Trophoblast cell (in vitro differentiated cells and primary cell): ENCODE measurements around the gene CYTH4.
A peak's percentile ranks its signal among the peaks of the same experiment; 100 is the strongest.

ENCODE experiments used
- DNase-seq, 2 donors: peaks; one replicate each; pipeline ENCODE4 v3.0.0-alpha.2; 2016
- H2AFZ ChIP-seq: 2 replicates; pipeline ENCODE4 v1.6.1; 2013; ENCODE audit warnings: low read length, moderate library complexity, mild to moderate bottlenecking; ENCODE audit not compliant: insufficient read depth, poor library complexity
- H2AK5ac ChIP-seq: 2 replicates; pipeline ENCODE4 v1.6.1; 2013; ENCODE audit warnings: mild to moderate bottlenecking, low read length
- H2BK120ac ChIP-seq: 2 replicates; pipeline ENCODE4 v1.6.1; 2013; ENCODE audit warnings: low read length, mild to moderate bottlenecking, moderate library complexity; ENCODE audit not compliant: insufficient read depth, poor library complexity
- H2BK12ac ChIP-seq: 2 replicates; pipeline ENCODE4 v1.6.1; 2013; ENCODE audit warnings: mild to moderate bottlenecking, low read length, moderate library complexity
- H2BK5ac ChIP-seq: 2 replicates; pipeline ENCODE4 v1.6.1; 2013; ENCODE audit warnings: low read length, low read depth, moderate library complexity, mild to moderate bottlenecking; ENCODE audit not compliant: poor library complexity
- H3K14ac ChIP-seq: 2 replicates; pipeline ENCODE4 v1.6.1; 2013; ENCODE audit warnings: mild to moderate bottlenecking, low read length
- H3K18ac ChIP-seq: 2 replicates; pipeline ENCODE4 v1.6.1; 2013; ENCODE audit warnings: mild to moderate bottlenecking, low read length
- H3K23ac ChIP-seq: 2 replicates; pipeline ENCODE4 v1.6.1; 2013; ENCODE audit warnings: low read length
- H3K27ac ChIP-seq: 2 replicates; pipeline ENCODE4 v1.5.1; 2013; ENCODE audit warnings: low read depth, mild to moderate bottlenecking, inconsistent platforms, low read length, moderate library complexity
- H3K27me3 ChIP-seq: 2 replicates; pipeline ENCODE4 v1.6.1; 2013; ENCODE audit warnings: inconsistent platforms, mild to moderate bottlenecking, low read length, moderate library complexity; ENCODE audit not compliant: insufficient read depth
- H3K36me3 ChIP-seq, 2 experiments: 1 replicate in 1 of 2; 2 replicates in 1 of 2; pipeline ENCODE4 v1.6.1; 2013; ENCODE audit warnings: low read length in 2 of 2, mild to moderate bottlenecking in 2 of 2, moderate library complexity in 1 of 2; ENCODE audit not compliant: insufficient read depth in 2 of 2, control insufficient read depth in 1 of 2
- H3K4ac ChIP-seq: 2 replicates; pipeline ENCODE4 v1.6.1; 2013; ENCODE audit warnings: low read depth, mild to moderate bottlenecking, low read length, moderate library complexity
- H3K4me1 ChIP-seq, 2 experiments: 1 replicate in 1 of 2; 2 replicates in 1 of 2; pipeline ENCODE4 v1.6.1; 2013; ENCODE audit warnings: low read length in 2 of 2, mild to moderate bottlenecking in 2 of 2, moderate library complexity in 1 of 2; ENCODE audit not compliant: insufficient read depth in 2 of 2, control insufficient read depth in 1 of 2
- H3K4me2 ChIP-seq: 2 replicates; pipeline ENCODE4 v1.6.1; 2013; ENCODE audit warnings: inconsistent platforms, mild to moderate bottlenecking, low read length, moderate library complexity
- H3K4me3 ChIP-seq: 2 replicates; pipeline ENCODE4 v1.5.1; 2013; ENCODE audit warnings: mild to moderate bottlenecking, low read depth, low read length, inconsistent platforms
- H3K79me1 ChIP-seq: one replicate; pipeline ENCODE4 v1.6.1; 2013; ENCODE audit warnings: low read length
- H3K79me2 ChIP-seq: 2 replicates; pipeline ENCODE4 v1.6.1; 2013; ENCODE audit warnings: low read length, mild to moderate bottlenecking; ENCODE audit not compliant: control insufficient read depth, insufficient read depth, poor library complexity
- H3K9ac ChIP-seq: 2 replicates; pipeline ENCODE4 v1.6.1; 2013; ENCODE audit warnings: mild to moderate bottlenecking, low read length
- H3K9me3 ChIP-seq: 2 replicates; pipeline ENCODE4 v1.6.1; 2013; ENCODE audit warnings: low read depth, mild to moderate bottlenecking, control low read depth, inconsistent platforms, low read length; ENCODE audit not compliant: insufficient read depth
- H4K12ac ChIP-seq: 2 replicates; pipeline ENCODE4 v1.6.1; 2013; ENCODE audit warnings: low read depth, mild to moderate bottlenecking, low read length, moderate library complexity
- H4K8ac ChIP-seq: 2 replicates; pipeline ENCODE4 v1.6.1; 2013; ENCODE audit warnings: low read depth, mild to moderate bottlenecking, low read length, moderate library complexity
- H4K91ac ChIP-seq: one replicate; pipeline ENCODE4 v1.6.1; 2013; ENCODE audit warnings: low read depth, mild to moderate bottlenecking, low read length, moderate library complexity
- WGBS: extraction: QIAGEN DNeasy Blood & Tissue Kit; methylation state at CpG from one replicate; pipeline ENCODE4 v1.1.7; 2013; ENCODE audit warnings: missing lambda C conversion rate; ENCODE audit not compliant: insufficient read length, insufficient coverage; ENCODE audit errors: extremely low coverage; 5-methylcytosine and 5-hydroxymethylcytosine counted together

CYTH4 gene

DNA sequence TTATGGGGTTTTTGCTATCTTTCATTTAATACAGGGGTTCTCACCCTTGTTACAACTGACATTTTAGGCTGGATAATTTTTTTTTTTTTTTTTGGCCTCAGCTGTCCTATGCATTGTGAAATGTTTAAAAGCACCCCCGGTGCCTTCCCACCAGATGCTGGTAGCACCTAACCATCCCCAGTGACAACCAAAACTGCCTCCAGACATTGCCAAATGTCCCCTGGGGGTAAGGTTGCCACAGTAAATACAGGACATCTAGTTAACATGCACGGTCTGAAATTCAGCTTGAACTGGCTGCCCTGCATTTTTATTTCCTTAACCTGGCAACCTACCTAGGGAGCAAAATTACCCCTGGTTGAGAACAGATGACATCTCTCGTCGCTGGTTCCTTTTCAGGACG lies 72.4 kb downstream of the CYTH4 start:
- Histone ChIP-seq H2BK12ac (no peak overlapping the region), H2AK5ac (no peak overlapping the region), H3K79me1 (peaks cover 3% of the 10 kb centered on the region), H2AFZ (no peak overlapping the region), H4K12ac (no peak overlapping the region), H2BK120ac (peak overlapping the region; percentile 56), H3K36me3 (no peaks in the 10 kb centered on the region), H3K9me3 (no peaks in the 10 kb centered on the region), H3K27me3 (no peaks in the 10 kb centered on the region), H3K79me2 (peaks cover 3% of the 10 kb centered on the region), H3K14ac (no peak overlapping the region), H2BK5ac (no peak overlapping the region), H3K18ac (no peak overlapping the region), H4K8ac (no peak overlapping the region), H4K91ac (no peak overlapping the region), H3K4me1 (peaks cover 0 to 5% of the 10 kb centered on the region in 2 experiments), H3K27ac (no peak overlapping the region), H3K4me2 (no peak overlapping the region), H3K23ac (no peak overlapping the region), H3K4me3 (no peak overlapping the region), H3K9ac (no peak overlapping the region), H3K4ac (no peak overlapping the region)
- no CpG with 5 or more reads among the region's 5 CpGs for WGBS
- DNase-seq: peak; percentile 97 to 99

- Histone ChIP-seq H3K23ac (no peak overlapping the region), H3K18ac (peak overlapping the region; percentile 11), H3K4me3 (no peak overlapping the region), H4K91ac (peak overlapping the region; percentile 60), H4K12ac (peak overlapping the region; percentile 25), H3K9me3 (no peaks in the 10 kb centered on the region), H4K8ac (peak overlapping the region; percentile 36), H2BK120ac (peak overlapping the region; percentile 56), H3K79me2 (peaks cover 3% of the 10 kb centered on the region), H2AFZ (no peak overlapping the region), H3K14ac (peak overlapping the region; percentile 66), H3K27ac (no peak overlapping the region), H3K36me3 (no peaks in the 10 kb centered on the region), H2BK5ac (peak overlapping the region; percentile 49), H3K4me2 (no peak overlapping the region), H3K4ac (no peak overlapping the region), H3K4me1 (peaks cover 0 to 5% of the 10 kb centered on the region in 2 experiments), H2AK5ac (peak overlapping the region; percentile 31), H3K79me1 (peaks cover 3% of the 10 kb centered on the region), H3K27me3 (no peaks in the 10 kb centered on the region), H2BK12ac (peak overlapping the region; percentile 21), H3K9ac (no peak overlapping the region)
- peak in 1 of 2 donors; percentile 30 for DNase-seq
- WGBS: no CpG with 5 or more reads among the region's 14 CpGs
These were observed 72.9 kb downstream of the CYTH4 start for GRCh38 chr22:37355174-37355573.

GRCh38 chr22:37356922-37357321 lies 74.6 kb downstream of the CYTH4 start:
- Histone ChIP-seq H3K4ac (no peak overlapping the region), H3K36me3 (no peaks in the 10 kb centered on the region), H2BK12ac (no peak overlapping the region), H3K4me3 (no peak overlapping the region), H3K27ac (no peak overlapping the region), H3K4me2 (no peak overlapping the region), H2BK5ac (no peak overlapping the region), H4K12ac (no peak overlapping the region), H3K9me3 (no peaks in the 10 kb centered on the region), H3K4me1 (peaks cover 0 to 5% of the 10 kb centered on the region in 2 experiments), H3K79me2 (peaks cover 3% of the 10 kb centered on the region), H3K9ac (no peak overlapping the region), H2AFZ (no peak overlapping the region), H3K18ac (no peak overlapping the region), H3K23ac (no peak overlapping the region), H3K27me3 (no peaks in the 10 kb centered on the region), H4K91ac (no peak overlapping the region), H3K79me1 (peaks cover 3% of the 10 kb centered on the region), H2AK5ac (no peak overlapping the region), H2BK120ac (no peak overlapping the region), H3K14ac (no peak overlapping the region), H4K8ac (no peak overlapping the region)
- no CpG with 5 or more reads among the region's 8 CpGs for WGBS
- no peak for DNase-seq

GRCh38 chr22:37357446-37358075 lies 75.3 kb downstream of the CYTH4 start:
- Histone ChIP-seq H3K36me3 (no peaks in the 10 kb centered on the region), H3K79me2 (peaks cover 3% of the 10 kb centered on the region), H3K18ac (no peak overlapping the region), H3K79me1 (peaks cover 3% of the 10 kb centered on the region), H3K4me2 (no peak overlapping the region), H4K8ac (no peak overlapping the region), H3K4me3 (no peak overlapping the region), H3K27me3 (no peaks in the 10 kb centered on the region), H2AK5ac (no peak overlapping the region), H2AFZ (no peak overlapping the region), H3K9ac (no peak overlapping the region), H2BK12ac (no peak overlapping the region), H2BK120ac (peak overlapping the region; percentile 10), H3K4me1 (peaks cover 0 to 5% of the 10 kb centered on the region in 2 experiments), H3K9me3 (no peaks in the 10 kb centered on the region), H4K91ac (no peak overlapping the region), H3K23ac (no peak overlapping the region), H3K27ac (no peak overlapping the region), H4K12ac (no peak overlapping the region), H3K14ac (no peak overlapping the region), H3K4ac (no peak overlapping the region), H2BK5ac (no peak overlapping the region)
- DNase-seq: no peak
- WGBS: no CpG with 5 or more reads among the region's 10 CpGs
